HG03045 (cell line): ENCODE measurements around the gene BTBD9.

Source experiments
- ATAC-seq: cut with Tn5 transposase; IDR thresholded peaks from one replicate; pipeline ENCODE4 v1.9.1; 2021; ENCODE audit warnings: mild to moderate bottlenecking, moderate library complexity; ENCODE audit not compliant: unreplicated experiment

Gene BTBD9

GRCh38 chr6:38512211-38512610, 127.5 kb downstream of the BTBD9 start:
- ATAC-seq, result no peak

- no peak for ATAC-seq
These were observed 129.5 kb downstream of the BTBD9 start for GRCh38 chr6:38510205-38510604.

GRCh38 chr6:38509713-38510112, 130.0 kb downstream of the BTBD9 start:
- no peak for ATAC-seq

GRCh38 chr6:38508894-38509293, 130.8 kb downstream of the BTBD9 start:
- ATAC-seq, result no peak

GRCh38 chr6:38508286-38508685, 131.4 kb downstream of the BTBD9 start:
- ATAC-seq, result no peak

GRCh38 chr6:38507173-38507572, 132.6 kb downstream of the BTBD9 start:
- ATAC-seq, result no peak

- ATAC-seq, result no peak
These were observed 133.9 kb downstream of the BTBD9 start for GRCh38 chr6:38505826-38506225.

GRCh38 chr6:38504996-38505395, 134.7 kb downstream of the BTBD9 start:
- ATAC-seq, result no peak

- no peak for ATAC-seq
These were observed 135.6 kb downstream of the BTBD9 start for GRCh38 chr6:38503960-38504682.

- no peak for ATAC-seq
These were observed 136.5 kb downstream of the BTBD9 start for GRCh38 chr6:38503032-38503773.

- no peak for ATAC-seq
These were observed 137.3 kb downstream of the BTBD9 start for GRCh38 chr6:38502423-38502822.

GRCh38 chr6:38501931-38502330, 137.8 kb downstream of the BTBD9 start:
- ATAC-seq, result no peak

- ATAC-seq, result no peak
These were observed 140.1 kb downstream of the BTBD9 start for GRCh38 chr6:38499529-38500096.

GRCh38 chr6:38498805-38499445, 140.8 kb downstream of the BTBD9 start:
- ATAC-seq, result no peak

- no peak for ATAC-seq
These were observed 141.6 kb downstream of the BTBD9 start for GRCh38 chr6:38498085-38498484.

GRCh38 chr6:38497546-38497945, 142.2 kb downstream of the BTBD9 start:
- no peak for ATAC-seq

- ATAC-seq, result no peak
These were observed 143.7 kb downstream of the BTBD9 start for GRCh38 chr6:38495922-38496635.

GRCh38 chr6:38495518-38495917, 144.2 kb downstream of the BTBD9 start:
- ATAC-seq, result no peak

GRCh38 chr6:38493931-38494547, 145.7 kb downstream of the BTBD9 start:
- ATAC-seq, result no peak

- ATAC-seq, result no peak
These were observed 147.7 kb downstream of the BTBD9 start for GRCh38 chr6:38492031-38492430.

GRCh38 chr6:38489951-38490350, 149.8 kb downstream of the BTBD9 start:
- no peak for ATAC-seq
